ENCODE measurements around the gene LSM7. TPM values are rescaled to one million over a fixed set of nuclear protein-coding genes. Genes with fewer than 3 reads are reported as not detected.

Gene LSM7
- total and polyA plus RNA-seq, 11 donors: 33.8 to 213 (median 47.7) TPM

GRCh38 chr19:2287585-2288337 lies 40.6 kb downstream of the LSM7 start:
- DNase-seq (no peak), ATAC-seq (no peak)
- H3K4me1 ChIP-seq: peaks cover 2 to 43% (median 21%) of the 10 kb centered on the region in 12 donors
- H3K27ac ChIP-seq: no peak overlapping the region
- H3K9me3 ChIP-seq: no peaks in the 10 kb centered on the region
- H3K27me3 ChIP-seq: peaks cover 32 to 67% (median 43%) of the 10 kb centered on the region in 9 donors
- 75 to 83% (median 76%) methylated on average over 7 to 13 of the region's 13 CpGs for WGBS, 4 donors
- no peak overlapping the region for H3K4me3 ChIP-seq
- no peaks in the 10 kb centered on the region for H3K36me3 ChIP-seq
- intact Hi-C loops (cut with DNase I): loop anchor here in 1 of 10 donors (10.0 kb wide), 1 partner anchor 107 kb away; no protein-coding TSS in a partner anchor
- no peak for TF ChIP-seq POLR2A (IDR thresholded peaks at IDR 0.05)
- TF ChIP-seq CTCF (IDR thresholded peaks at IDR 0.05): no peak

GRCh38 chr19:2286402-2287140 lies 41.8 kb downstream of the LSM7 start:
- intact Hi-C loops (cut with DNase I): loop anchor here in 1 of 10 donors (10.0 kb wide), 1 partner anchor 108 kb away; no protein-coding TSS in a partner anchor
- H3K27ac ChIP-seq: no peak overlapping the region
- 81 to 90% (median 82%) methylated on average over 18 to 20 of the region's 20 CpGs for WGBS, 4 donors
- H3K4me1 ChIP-seq: peaks cover 2 to 55% (median 30%) of the 10 kb centered on the region in 12 donors
- no peak for DNase-seq
- H3K36me3 ChIP-seq: no peaks in the 10 kb centered on the region
- ATAC-seq: no peak
- TF ChIP-seq POLR2A (IDR thresholded peaks at IDR 0.05): no peak
- no peak for TF ChIP-seq CTCF (IDR thresholded peaks at IDR 0.05)
- no peak overlapping the region for H3K4me3 ChIP-seq
- H3K27me3 ChIP-seq: peaks cover 23 to 64% (median 34%) of the 10 kb centered on the region in 9 donors
- H3K9me3 ChIP-seq: no peaks in the 10 kb centered on the region

DNA sequence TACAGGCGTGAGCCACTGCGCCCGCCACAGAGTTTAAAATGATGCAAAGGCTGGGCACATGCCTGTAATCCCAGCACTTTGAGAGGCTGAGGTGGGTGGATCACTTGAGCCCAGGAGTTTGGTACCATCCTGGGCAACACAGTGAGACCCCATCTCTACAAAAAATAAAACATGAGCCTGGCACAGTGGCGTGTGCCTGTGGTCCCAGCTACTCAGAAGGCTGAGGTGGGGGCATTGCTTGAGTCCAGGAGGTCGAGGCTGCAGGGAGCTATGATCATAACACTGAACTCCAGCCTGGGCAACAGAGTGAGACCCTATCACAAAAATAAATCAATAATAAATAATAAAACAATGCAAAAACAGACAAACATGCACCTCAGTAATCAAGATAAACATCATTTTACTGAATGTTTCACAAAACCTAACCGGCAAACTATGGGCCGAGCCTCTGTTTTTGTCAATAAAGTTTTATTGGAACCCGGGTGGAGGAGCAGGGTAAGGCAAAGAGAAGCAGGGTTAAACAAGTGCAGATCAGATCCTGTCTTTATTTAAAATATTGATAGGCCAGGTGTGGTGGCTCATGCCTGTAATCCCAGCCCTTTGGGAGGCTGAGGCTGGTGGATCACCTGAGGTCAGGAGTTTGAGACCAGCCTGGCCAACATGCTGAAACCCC lies 44.4 kb downstream of the LSM7 start:
- H3K4me1 ChIP-seq: peaks cover 0 to 32% (median 10%) of the 10 kb centered on the region in 12 donors

More for the DNA sequence above, 44.4 kb downstream of the LSM7 start:
- Histone ChIP-seq H3K9me3 (no peaks in the 10 kb centered on the region), H3K4me3 (no peak overlapping the region), H3K27ac (no peak overlapping the region), H3K36me3 (no peaks in the 10 kb centered on the region), H3K27me3 (peaks cover 0 to 38% (median 8%) of the 10 kb centered on the region in 9 donors)
- DNase-seq (no peak), ATAC-seq (no peak)
- intact Hi-C loops (cut with DNase I): loop anchor here in 1 of 10 donors (10.0 kb wide), 1 partner anchor 111 kb away; no protein-coding TSS in a partner anchor
- 93 to 99% (median 96%) methylated on average over 8 of the region's 8 CpGs for WGBS, 4 donors
- TF ChIP-seq POLR2A (IDR thresholded peaks at IDR 0.05): no peak
- no peak for TF ChIP-seq CTCF (IDR thresholded peaks at IDR 0.05)
